Fibroblast of skin of left biceps (primary cell): ENCODE data around the gene WBP2.

ENCODE experiments used
- DNase-seq, 2 experiments: peaks; one replicate each; pipeline ENCODE4 v3.0.0-alpha.2; 2013; ENCODE audit warnings: low read depth in 2 of 2

Gene WBP2

GRCh38 chr17:75855310-75856061 lies at the start of gene WBP2:
Gene WBP2, minus strand, starts transcription at chr17:75855335. Its CDS starts 38 bp downstream, at chr17:75855297.
- peak; percentile 99 for DNase-seq

- no peak for DNase-seq
Measured at GRCh38 chr17:75902406-75902805, 47.3 kb upstream of the WBP2 start.

GRCh38 chr17:75901727-75902126 lies 46.6 kb upstream of the WBP2 start:
- no peak for DNase-seq

- DNase-seq = no peak
Measured at GRCh38 chr17:75900691-75901533, 45.8 kb upstream of the WBP2 start.

GRCh38 chr17:75899767-75900468 lies 44.8 kb upstream of the WBP2 start:
- no peak for DNase-seq

GRCh38 chr17:75899353-75899752 lies 44.2 kb upstream of the WBP2 start:
- DNase-seq = no peak

GRCh38 chr17:75898791-75899190 lies 43.7 kb upstream of the WBP2 start:
- no peak for DNase-seq

- DNase-seq = no peak
Measured at GRCh38 chr17:75898065-75898464, 42.9 kb upstream of the WBP2 start.

GRCh38 chr17:75897160-75898019 lies 42.3 kb upstream of the WBP2 start:
- no peak for DNase-seq

- DNase-seq = peak; percentile 31 to 39
Measured at GRCh38 chr17:75896415-75897159, 41.5 kb upstream of the WBP2 start, which contains the start of gene TRIM65. Gene TRIM65, minus strand, starts transcription at chr17:75896951. Its CDS starts 14 bp downstream, at chr17:75896937.

- no peak for DNase-seq
Measured at GRCh38 chr17:75895370-75896155, 40.4 kb upstream of the WBP2 start.

- no peak for DNase-seq
Measured at GRCh38 chr17:75894049-75894733, 39.1 kb upstream of the WBP2 start.

GRCh38 chr17:75893305-75894048 lies 38.3 kb upstream of the WBP2 start:
- DNase-seq = no peak

- DNase-seq = no peak
Measured at GRCh38 chr17:75892556-75893224, 37.6 kb upstream of the WBP2 start.

GRCh38 chr17:75891605-75892555 lies 36.7 kb upstream of the WBP2 start:
- DNase-seq = no peak

- DNase-seq = no peak
Measured at GRCh38 chr17:75891022-75891604, 36.0 kb upstream of the WBP2 start.
